ENCODE measurements around the gene ANKRD24.
"Not testable (repeated sequence)": the region's sequence is repeated elsewhere in the genome, so short reads cannot be mapped to it uniquely, and the experiment has no call there.

Gene ANKRD24

DNA sequence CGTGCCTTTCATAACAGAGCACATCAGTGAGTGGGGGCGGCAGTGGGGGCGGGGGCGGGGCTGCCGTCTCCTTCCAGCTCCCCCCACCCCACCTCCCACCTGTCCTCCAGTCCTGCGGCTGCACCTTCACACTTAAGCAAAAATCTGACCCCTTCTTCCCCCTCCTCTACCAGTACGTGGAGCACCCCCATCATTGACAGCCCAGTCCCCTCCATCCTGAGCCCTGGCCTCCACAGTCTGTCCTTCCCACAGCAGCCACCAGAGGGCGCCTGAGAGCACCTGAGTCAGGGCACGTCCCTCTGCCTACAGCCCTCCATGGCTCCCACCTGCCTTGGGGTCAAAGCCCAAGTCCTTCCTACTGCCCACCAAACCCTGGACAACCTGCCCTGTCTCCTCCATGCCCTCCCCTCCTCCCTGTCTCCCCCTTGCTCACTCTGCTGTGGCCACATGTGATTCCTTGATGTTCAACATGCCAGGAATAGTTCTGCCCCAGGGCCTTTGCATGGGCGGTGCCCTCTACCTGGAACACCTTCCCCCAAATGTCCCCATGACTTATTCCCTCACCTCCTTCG, 50.9 kb downstream of the ANKRD24 start:
- DNase-seq, result no peak

DNA sequence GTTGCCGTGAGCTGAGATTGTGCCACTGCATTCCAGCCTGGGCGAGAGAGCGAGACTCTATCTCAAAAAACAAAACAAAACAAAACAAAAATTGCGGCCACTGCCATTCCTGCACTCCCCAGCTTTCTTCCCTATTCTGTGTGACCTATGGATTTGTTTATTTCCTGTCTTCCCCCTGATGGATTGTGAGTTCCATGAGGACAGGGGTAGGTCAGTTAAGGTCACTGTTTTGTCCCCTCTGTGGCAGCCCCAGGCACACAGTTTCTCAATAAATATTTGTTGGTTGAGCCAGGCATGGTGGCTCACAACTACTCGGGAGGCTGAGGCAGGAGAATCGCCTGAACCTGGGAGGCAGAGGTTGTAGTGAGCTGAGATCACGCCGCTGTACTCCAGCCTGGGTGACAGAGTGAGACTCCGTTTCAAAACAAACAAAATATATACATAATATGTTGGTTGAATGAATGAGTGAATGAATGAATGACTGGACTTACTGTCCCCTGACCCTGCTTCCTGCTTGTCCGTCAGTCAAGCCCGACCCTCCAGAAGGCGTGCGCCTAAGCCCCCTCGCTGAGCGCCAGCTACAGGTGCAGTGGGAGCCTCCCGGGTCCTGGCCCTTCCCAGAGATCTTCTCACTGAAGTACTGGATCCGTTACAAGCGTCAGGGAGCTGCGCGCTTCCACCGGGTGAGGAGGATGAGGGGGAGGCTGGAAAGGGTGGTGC, 51.8 kb downstream of the ANKRD24 start:
- DNase-seq, result peak; percentile 7

DNA sequence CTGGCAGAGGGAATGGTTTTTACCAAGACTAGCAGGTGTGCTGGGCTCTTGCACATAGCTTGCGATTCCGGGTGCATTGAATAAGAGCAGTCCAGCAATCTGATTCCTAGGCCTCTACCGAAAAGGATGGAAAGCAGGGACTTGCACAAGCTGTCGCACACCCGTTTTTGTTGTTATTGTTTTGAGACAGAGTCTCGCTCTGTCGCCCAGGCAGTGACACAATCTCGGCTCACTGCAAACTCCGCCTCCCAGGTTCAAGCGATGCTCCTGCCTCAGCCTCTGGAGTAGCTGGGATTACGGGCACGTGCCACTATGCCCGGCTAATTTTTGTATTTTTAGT, 52.3 kb downstream of the ANKRD24 start:
- DNase-seq, result no peak

DNA sequence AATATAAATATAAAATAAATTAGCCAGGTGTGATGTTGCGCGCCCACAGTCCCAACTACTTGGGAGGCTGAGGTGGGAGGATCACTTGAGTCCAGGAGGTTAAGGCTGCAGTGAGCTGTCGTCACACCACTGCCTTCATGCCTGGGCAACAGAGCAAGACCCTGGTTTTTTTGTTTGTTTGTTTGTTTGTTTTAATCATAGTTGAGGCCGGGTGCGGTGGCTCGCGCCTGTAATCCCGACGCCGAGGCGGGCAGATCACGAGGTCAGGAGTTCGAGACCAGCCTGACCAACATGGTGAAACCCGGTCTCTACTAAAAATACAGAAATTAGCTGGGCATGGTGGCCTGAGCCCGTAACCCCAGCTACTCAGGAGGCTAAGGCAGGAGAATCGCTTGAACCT, 55.0 kb downstream of the ANKRD24 start:
- not testable (repeated sequence) for DNase-seq

DNA sequence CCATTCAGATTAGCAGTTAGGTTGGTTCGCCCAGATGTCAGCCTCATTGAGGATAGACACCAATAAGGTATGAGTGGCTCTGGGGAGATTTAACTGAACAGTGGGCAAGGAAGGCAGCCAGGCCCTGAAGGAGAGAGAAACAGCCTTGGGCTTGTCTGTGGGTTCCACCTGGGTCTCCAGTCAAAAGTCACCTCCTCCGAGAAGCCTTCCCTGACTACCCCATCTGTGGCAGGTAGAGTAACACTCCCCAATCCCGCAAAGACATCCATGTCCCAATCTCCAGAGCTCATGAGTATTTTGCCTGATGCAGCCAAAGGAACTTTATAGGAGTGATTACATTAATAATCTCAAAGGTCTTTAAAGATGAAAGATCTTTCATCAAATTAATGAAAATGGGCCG, 56.3 kb downstream of the ANKRD24 start:
- no peak for DNase-seq

DNA sequence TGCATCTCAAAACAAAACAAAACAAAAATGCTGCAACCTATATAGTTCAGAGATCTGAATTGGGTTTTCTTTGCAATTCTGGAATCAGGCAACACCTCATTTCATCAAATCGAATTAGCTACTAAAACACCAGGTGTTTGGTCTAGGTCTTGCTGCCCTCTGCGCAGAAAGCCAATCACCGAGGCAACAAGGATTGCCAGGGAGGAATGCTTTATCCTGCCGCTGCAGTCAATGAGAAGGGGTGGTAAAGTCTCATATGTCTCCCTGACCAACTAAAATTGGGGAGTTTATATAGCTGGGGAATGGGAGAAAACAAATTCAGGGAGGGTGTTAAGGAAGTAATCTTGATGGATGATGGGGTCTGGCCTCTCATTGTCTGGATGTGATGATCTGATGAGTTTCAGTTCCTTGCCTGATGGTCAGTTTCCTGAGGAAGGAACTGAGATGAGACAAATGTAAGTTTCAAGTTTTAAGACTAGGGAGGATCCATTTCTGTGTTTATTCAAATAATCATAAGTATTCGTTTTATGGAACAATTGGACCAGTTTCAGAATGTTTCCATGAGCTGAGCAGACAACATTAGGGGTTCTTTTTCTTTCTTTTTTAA, 59.4 kb downstream of the ANKRD24 start:
- DNase-seq, result no peak

DNA sequence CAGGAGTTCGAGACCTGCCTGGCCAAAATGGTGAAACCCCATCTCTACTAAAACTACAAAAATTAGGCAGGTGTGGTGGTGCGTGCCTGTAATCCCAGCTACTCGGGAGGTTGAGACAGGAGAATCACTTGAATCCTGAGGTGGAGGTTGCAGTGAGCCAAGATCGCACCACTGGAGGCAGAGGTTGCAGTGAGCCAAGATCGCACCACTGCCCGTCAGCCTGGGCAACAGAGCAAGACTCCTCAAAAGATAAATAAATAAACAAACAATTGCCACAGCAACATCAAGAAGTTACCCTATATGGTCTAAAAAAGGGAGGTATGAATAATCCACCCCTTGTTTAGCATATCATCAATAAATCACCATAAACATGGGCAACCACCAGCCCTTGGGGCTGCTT, 63.4 kb downstream of the ANKRD24 start:
- not testable (repeated sequence) for DNase-seq

DNA sequence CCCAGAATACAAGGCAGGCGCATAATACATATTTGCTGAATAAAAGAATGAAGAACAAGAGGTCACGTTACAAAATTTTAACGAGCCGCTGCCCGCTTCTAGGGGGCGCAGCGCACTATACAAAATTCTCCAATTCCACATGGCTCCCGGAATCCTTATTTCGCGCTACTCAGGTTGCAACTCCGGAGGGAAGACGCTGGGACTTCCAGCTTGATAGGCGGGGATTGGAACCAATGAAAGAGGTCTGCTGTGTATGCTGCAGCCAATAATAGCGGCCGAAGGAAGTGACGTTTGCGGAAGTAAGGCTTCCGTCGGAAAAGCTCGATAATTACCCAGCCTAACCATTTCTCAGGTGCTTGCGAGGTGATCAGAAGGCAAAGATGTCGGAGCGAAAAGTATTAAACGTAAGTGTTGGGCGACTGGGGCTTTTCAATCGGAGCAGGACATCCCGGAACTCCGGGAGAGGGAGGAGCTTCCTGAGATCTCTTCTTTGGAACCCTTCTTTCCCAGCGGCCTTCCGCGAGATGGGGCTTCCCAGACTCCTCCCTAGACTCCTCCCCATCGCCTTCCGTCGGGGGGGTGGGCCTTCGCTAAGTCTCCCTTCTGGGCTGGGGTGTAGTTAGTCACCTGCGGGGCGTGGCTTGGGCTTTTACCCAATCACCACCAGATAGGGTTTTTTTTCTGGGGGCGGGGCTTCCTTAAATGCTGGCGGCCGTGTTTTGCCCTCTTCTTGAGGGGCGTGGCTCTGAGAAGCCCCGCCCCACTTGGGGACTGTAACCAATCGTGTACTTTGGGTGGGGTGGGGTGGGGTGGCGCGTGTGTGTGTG, 64.5 kb downstream of the ANKRD24 start, which contains the start of gene YJU2:
YJU2 (plus strand) TSS at position 314 of the 827 bp plus-strand sequence; CDS start at position 381, 67 bp downstream.
- peak; percentile 98 for DNase-seq

DNA sequence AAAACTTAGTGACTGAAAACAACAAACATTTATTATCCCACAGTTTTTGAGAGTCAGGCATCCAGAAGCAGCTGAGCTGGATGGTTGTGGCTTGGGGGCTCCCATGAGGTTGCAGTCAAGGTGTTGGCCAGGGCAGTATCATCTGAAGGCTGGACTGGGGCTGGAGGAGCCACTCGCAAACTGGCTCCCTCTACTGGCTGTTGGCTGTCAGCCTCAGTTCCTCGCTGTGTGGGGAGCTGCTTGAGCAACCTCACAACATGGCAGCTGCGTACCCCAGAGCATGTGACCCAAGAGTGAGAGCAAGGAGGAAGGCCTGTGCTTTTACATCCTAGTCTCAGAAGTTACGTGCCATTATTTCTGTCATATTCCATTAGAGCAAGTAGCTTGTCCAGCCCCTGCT, 74.1 kb downstream of the ANKRD24 start:
- DNase-seq, result no peak

DNA sequence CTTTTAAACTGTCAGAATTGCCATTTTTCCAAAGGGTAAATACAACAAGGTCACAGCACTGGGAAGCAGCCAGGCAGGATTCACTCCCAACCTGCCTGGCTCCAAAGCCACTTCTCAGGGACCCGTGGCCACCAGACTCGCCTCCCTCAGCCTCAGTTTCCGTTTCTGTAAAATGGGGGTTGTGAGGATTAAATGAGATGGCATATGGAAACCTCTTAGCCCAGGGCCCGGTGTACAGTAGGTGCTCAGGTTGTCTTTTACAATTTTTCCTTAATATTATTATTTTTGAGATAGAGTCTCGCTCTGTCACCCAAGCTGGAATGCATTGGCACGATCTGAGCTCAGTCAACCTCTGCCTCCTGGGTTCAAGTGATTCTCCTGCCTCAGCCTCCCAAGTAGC, 74.5 kb downstream of the ANKRD24 start:
- DNase-seq, result no peak

DNA sequence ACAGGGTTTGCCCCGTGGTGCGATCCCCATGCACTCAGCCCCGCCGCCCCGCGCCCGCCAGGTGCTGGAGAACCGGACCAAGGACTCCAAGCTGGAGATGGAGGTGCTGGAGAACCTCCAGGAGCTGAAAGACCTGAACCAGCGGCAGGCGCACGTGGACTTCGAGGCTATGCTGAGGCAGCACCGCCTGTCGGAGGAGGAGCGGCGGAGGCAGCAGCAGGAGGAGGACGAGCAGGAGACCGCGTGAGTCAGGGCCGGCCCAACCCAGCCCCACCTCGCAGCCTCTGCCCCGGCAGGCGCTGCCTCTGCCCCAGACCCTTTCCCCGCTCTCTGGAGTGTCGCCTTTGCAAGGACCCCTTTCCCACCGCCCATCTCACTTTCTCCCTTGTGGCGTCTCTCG, 75.7 kb downstream of the ANKRD24 start:
- no peak for DNase-seq

DNA sequence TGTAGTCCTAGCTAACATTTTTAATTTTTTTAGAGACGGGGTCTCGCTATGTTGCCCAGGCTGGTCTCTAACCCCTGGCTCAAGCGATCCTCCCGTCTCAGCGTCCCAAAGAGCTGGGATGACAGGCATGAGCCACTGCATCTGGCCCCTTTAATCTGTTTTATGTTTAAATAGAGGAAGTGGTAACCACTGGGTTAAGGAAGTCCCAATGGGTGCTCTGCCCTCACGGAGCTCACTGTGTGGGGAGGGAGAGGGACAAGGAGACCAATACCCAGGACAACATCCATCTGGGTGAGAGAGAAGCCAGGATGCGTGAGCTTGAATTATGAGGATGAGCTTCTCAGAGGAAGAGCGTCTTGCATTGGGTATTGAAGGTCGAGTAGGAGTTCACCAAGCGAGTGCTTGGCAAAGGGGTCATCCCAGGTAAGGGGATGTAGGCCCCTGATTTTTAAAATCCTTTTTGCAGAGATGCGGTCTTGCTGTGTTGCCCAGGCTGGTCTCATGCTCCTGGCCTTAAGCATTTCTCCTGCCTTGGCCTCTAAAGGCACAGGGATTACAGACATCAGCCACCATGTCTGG, 78.2 kb downstream of the ANKRD24 start:
- no peak for DNase-seq

DNA sequence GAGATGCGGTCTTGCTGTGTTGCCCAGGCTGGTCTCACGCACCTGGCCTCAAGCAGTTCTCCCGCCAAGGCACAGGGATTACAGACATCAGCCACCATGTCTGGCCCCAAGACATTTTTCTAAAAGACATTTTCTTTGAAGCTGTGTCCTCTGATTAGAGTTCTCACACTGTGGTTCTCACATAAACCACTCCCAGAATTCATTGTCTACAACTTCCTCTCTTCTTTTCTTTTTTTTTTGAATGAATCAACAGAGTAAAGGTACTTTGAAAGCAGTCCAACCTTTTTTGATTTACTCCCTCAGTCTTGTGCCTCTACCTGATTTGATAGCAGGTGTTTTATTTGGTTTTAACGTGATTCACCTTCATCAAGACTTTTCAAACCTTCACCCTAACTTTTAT, 82.3 kb downstream of the ANKRD24 start:
- DNase-seq, result no peak

DNA sequence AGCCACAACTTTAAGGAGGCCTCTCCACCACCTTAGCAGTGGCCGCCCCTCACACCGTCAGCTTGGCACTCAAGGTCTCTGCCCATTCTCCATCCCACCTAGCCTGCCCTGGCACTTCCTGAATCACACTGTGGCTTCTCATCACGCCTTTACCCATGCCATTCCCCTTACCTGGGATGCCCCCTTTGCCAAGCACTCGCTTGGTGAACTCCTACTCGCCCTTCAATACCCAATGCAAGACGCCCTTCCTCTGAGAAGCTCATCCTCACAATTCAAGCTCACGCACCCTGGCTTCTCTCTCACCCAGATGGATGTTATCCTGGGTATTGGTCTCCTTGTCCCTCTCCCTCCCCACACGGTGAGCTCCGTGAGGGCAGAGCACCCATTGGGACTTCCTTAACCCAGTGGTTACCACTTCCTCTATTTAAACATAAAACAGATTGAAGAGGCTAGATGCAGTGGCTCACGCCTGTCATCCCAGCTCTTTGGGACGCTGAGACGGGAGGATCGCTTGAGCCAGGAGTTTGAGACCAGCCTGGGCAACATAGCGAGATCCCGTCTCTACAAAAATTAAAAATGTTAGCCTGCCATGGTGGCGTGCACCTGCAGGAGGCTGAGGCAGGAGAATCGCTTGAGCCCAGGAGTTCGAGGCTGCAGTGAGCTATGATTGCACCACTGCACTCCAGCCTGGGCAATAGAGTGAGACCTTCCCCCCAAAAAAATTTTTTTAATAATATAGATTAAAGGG, 83.9 kb downstream of the ANKRD24 start:
- DNase-seq, result no peak

DNA sequence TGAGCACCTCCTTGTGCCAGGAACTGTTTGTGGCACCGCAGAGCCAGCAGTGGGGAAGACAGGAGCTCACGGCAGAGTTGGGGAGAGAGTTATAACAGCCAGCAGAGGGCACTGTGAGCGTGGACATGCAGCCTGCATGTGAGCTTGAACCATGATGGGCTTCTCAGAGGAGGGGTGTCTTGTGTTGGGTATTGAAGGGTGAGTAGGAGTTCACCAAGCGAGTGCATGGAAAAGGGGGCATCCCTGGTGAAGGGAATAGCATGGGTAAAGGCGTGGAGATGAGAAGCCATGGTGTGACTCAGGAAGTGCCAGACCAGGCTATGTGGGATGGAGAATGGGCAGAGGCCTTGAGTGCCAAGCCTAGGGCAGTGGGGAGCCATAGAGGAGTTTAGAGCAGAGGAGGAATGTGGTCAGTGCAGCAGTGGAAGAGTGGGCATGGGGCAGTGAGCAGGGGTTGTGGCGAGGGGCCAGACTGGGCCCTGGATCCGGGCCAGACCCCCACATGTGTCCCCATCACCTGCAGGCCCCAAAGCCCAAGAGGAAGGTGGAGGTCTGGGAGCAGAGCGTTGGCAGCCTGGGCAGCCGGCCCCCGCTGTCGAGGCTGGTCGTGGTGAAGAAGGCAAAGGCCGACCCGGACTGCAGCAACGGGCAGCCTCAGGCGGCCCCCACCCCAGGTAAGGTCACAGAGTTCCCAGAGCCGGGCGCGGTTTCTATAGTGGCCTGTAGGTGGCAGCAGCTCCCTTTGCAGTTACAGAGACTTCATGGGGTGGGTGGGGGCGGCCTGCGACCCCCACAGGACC, 84.8 kb downstream of the ANKRD24 start:
- peak; percentile 30 for DNase-seq

DNA sequence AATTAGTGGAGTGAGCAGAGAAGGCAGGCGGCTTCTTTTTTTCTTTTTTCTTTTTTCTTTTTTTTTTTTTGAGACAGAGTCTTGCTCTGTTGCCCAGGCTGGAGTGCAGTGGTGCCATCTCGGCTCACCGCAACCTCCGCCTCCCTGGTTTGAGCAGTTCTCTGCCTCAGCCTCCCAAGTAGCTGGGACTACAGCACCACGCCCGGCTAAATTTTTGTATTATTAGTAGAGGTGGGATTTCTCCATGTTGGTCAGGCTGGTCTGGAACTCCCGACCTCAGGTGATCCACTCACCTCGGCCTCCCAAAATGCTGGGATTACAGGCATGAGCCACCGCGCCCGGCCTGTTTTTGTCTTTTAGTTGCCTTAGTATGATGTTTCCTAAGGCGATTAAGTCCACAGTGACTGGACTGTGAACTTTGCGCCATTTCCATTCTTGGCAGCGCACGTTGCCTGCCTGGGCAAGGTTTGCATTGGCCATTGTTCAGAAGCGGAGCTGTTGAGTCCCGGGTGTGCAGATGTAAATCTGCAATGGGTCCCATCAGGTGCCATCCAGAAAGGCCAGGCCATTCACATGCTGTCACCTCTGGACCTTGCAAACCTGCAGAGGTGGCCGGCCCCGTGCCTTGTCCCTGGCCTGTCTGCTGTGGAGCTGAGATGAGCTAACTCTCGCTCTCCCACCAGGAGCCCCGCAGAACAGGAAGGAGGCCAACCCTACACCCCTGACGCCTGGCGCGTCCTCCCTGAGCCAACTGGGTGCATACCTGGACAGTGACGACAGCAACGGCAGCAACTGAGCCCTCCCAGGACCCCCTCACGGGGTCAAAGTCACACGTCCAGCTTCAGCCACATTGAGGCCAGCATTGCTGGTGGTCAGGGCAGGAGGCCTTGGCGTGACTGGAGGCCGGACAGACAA, 85.7 kb downstream of the ANKRD24 start:
- no peak for DNase-seq

DNA sequence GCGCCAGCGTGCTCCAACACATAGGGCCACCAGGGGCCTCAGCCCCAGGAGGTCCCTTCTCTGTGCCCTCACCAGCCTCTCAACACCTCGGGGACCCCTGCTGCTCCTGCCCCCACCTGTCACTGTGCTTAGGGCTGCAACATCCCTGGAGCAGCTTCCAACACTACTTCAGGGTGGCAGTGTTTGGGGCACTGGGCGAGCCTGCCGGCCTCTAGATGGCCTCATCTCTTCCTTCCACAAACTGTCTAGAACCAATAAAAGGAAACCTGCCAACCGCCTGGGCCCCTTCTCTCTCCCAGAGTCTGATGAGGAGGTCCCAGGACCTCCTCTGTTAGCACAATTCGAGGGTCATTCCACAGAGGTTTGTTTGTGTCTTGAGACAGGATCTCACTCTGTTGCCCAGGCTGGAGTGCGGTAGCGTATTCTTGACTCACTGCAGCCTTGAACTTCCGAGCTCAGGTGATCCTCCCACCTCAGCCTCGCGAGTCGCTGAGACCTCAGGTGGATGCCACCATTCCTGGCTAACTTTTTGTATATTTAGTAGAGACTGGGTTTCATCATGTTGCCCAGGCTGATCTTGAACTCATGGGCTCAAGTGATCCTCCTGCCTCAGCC, 86.4 kb downstream of the ANKRD24 start:
- DNase-seq, result no peak

DNA sequence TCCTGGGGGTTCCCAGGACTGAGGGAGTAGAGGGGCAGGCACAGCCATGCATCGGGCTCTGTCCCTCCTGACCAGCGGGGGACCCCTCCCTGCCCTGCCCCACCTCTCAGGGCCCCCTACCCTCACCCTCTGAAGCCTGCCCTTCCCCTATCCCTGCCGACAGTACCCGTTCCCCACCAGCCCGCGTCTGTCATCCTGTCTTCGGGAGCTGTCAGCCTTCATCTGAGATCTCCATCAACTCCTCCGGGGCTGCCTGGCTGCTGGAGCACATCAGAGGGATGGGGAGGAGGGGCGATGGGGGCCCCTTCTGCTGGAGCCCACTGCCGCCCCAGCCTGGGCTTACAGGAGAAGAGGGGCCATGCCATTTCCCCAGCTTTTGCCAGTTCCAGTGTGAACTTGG, 90.4 kb downstream of the ANKRD24 start:
- no peak for DNase-seq

DNA sequence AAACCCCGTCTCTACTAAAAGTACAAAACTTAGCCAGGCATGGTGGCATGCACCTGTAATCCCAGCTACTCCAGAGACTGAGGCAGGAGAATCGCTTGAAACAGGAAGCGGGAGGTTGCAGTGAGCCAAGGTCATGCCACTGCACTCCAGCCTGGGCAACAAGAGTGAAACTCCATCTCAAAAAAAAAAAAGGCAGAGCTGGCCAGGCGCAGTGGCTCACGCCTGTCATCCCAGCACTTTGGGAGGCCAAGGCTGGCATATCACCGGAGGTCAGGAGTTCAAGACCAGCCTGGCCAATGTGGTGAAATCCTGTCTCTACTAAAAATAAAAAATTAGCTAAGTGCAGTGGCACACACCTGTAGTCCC, 91.8 kb downstream of the ANKRD24 start:
- not testable (repeated sequence) for DNase-seq

Measured in NCI-H524 treated with DMSO at 0.1 percent for 48 hours (cell line).